Measurements from ENCODE around the gene NTN3.

The NTN3 gene

GRCh38 chr16:2466667-2467527 lies 4.2 kb upstream of the NTN3 start:
- DNase-seq (ENCODE audit: low read depth in 1 of 2, low spot score in 1 of 2), result no peak

GRCh38 chr16:2467528-2468232 lies 3.4 kb upstream of the NTN3 start:
- no peak for DNase-seq (ENCODE audit: low read depth in 1 of 2, low spot score in 1 of 2)

- no peak for DNase-seq (ENCODE audit: low read depth in 1 of 2, low spot score in 1 of 2)
Observed at GRCh38 chr16:2468233-2468724, 2.8 kb upstream of the NTN3 start.

GRCh38 chr16:2468725-2469398 lies 2.2 kb upstream of the NTN3 start:
- DNase-seq (ENCODE audit: low read depth in 1 of 2, low spot score in 1 of 2), result no peak

GRCh38 chr16:2469399-2470233 lies 1.5 kb upstream of the NTN3 start:
- no peak for DNase-seq (ENCODE audit: low read depth in 1 of 2, low spot score in 1 of 2)

GRCh38 chr16:2470234-2470601 lies 879 bp upstream of the NTN3 start:
- no peak for DNase-seq (ENCODE audit: low read depth in 1 of 2, low spot score in 1 of 2)

GRCh38 chr16:2470603-2471015 lies 488 bp upstream of the NTN3 start:
- no peak for DNase-seq (ENCODE audit: low read depth in 1 of 2, low spot score in 1 of 2)

GRCh38 chr16:2471653-2472487 lies 773 bp downstream of the NTN3 start:
- no peak for DNase-seq (ENCODE audit: low read depth in 1 of 2, low spot score in 1 of 2)

- DNase-seq (ENCODE audit: low read depth in 1 of 2, low spot score in 1 of 2), result no peak
Observed at GRCh38 chr16:2472488-2472864, 1.4 kb downstream of the NTN3 start.

GRCh38 chr16:2472885-2473445 lies 1.9 kb downstream of the NTN3 start:
- DNase-seq (ENCODE audit: low read depth in 1 of 2, low spot score in 1 of 2), result no peak

- no peak for DNase-seq (ENCODE audit: low read depth in 1 of 2, low spot score in 1 of 2)
Observed at GRCh38 chr16:2473446-2473926, 2.4 kb downstream of the NTN3 start.

- peak in 1 of 2 donors; percentile 26 for DNase-seq (ENCODE audit: low read depth in 1 of 2, low spot score in 1 of 2)
Observed at GRCh38 chr16:2473999-2474876, 3.1 kb downstream of the NTN3 start.

GRCh38 chr16:2474877-2475412 lies 3.8 kb downstream of the NTN3 start, which contains the start of gene TBC1D24:
TBC1D24 (plus strand) TSS chr16:2475127; CDS start chr16:2496149, 21,022 bp downstream.
- DNase-seq (ENCODE audit: low read depth in 1 of 2, low spot score in 1 of 2), result peak; percentile 57 to 71

- DNase-seq (ENCODE audit: low read depth in 1 of 2, low spot score in 1 of 2), result no peak
Observed at GRCh38 chr16:2475413-2476344, 4.6 kb downstream of the NTN3 start.

GRCh38 chr16:2476345-2476720 lies 5.2 kb downstream of the NTN3 start:
- DNase-seq (ENCODE audit: low read depth in 1 of 2, low spot score in 1 of 2), result no peak

- DNase-seq (ENCODE audit: low read depth in 1 of 2, low spot score in 1 of 2), result no peak
Observed at GRCh38 chr16:2476741-2477140, 5.6 kb downstream of the NTN3 start.

GRCh38 chr16:2477327-2477726 lies 6.2 kb downstream of the NTN3 start:
- no peak for DNase-seq (ENCODE audit: low read depth in 1 of 2, low spot score in 1 of 2)

Measured in activated CD4-positive, alpha-beta T cell treated with anti-CD3 and anti-CD28 coated beads, Interleukin-2, amount 50 U/mL, for 24 hours (primary cell).